HG02852 (cell line): ENCODE results near the gene GALNT2.

ENCODE experiments used
- ATAC-seq: cut with Tn5 transposase; IDR thresholded peaks from one replicate; pipeline ENCODE4 v1.9.1; 2021; ENCODE audit warnings: mild to moderate bottlenecking, moderate library complexity; ENCODE audit not compliant: unreplicated experiment

Gene GALNT2

DNA sequence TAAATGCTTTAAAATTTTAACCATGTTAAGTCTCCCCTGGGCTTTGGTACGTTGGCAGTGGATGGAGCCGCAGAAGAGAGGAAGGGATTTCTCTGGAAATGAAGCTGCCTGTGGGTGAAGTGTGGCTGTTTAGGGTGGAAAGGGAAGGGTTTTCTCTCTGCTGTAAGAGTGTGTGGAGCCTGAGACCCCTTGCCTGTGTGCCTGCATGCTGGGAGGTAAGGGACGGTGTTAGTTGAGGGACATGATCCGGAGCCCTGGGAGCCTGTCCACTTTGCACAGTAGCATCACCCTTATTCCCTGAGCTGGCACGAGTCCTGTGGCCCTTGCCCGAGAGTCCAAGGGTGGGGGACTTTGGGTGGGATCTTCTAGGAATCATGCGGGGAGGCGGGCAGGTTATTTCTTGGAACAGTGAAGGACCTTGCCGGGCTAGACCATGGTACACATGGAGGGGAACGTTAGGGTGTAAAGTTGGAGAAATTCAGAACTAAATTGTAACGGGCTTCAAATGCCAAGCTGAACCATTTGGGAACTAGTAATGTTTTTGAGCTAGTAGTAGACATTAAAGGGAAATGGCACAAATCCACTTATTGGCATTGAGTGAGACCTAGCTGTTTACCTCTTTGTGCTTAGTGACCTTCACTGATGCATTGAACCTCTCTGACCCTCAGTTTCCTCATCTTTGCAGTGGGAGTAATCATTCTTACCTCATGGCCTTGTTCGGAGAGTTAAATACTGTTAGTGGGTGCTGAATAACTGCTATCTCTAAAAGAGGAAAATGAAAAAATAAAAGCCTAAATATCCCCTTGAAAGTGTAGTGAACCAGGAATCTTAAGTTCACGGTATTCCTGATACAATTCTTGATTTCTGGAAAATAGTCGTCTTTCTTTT is 3.5 kb downstream of the GALNT2 start:
- no peak for ATAC-seq

DNA sequence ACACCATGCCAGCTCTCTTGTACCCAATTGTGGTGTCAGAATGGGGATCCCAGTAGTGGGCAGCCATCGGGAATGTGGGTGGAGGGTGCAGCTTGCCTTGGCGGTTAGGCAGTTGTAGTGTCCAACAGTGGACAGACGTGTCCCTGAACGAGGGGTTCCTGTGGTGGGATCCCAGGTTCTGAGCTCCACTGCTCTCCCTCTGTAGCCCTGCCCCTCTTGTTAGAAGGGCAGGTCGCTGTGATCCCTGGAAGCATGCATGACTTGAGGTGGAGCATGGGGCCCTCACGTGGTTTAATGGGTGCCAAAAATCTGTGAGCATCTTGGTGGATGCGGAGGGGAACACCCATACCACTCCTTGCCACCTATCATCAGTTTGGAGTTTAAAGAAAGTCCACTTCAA is 4.3 kb downstream of the GALNT2 start:
- no peak for ATAC-seq

DNA sequence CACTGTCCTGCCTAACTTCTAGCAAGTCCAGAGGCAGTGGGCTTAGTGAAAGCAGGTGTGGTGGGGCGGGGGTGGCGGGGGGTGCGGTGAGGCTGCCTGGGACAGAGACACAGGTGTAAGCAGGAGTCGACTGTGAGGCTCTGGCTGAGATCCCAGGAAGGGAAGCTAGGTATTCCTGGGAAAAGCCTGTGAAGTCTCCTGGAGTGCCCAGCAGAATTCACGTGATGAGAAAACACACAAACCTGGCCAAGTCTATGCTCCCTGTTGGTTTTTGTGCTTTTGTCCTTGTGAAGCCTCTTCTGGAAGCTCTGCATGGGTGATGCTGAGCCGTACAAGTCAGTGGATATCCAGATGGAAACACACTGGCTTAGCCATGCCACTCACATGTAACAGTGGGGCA is 5.3 kb downstream of the GALNT2 start:
- ATAC-seq = no peak

DNA sequence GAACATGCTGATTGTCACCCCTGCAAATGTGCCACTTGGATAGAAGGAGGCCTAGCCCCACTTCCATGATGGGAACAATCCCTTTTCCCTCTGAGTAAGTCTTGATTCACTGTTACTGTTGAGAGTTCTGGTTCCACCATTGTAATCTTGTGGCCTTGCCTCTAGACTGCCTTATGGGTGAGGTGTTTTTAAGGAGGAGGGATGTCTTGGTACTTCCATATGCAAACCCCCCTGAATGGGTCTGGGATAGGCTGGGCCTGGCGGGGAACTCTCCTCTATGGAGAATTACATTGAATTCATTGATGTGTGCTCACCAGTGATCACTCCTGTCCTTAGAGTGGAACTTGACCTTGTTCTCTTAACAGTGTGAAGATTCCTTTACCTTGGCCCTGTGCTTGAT is 5.8 kb downstream of the GALNT2 start:
- ATAC-seq = no peak

DNA sequence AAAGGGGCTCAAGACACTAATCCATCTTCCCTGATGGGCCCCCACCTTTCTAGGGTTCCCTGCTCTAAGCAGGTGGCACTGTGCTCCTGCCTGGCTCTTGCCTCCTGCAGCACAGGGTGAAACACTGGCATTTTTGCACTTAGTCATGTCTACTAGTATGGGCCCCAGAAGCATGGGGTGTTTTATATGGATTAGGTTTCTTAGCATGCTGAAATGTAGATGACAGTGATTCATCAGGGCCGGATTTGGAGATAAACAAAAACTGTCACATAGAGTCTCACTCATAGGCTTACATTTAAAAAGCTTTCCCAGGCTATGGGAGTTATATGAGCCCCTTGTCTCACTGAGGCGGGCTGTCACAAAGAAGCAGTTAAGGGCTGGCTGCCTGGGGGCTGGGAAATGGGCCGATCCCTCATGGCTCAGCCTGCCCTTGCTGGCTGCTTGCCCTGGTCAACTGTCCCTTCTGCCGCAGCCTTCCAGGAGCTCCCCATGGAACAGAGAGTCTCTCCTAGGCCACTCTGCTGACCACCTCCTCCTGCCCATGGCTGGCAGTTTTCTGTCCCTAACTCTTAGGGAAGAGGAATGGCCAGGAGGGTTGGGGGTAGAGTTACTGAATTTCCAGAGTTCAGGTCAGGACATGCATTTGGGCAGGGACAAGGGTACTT is 6.5 kb downstream of the GALNT2 start:
- no peak for ATAC-seq

DNA sequence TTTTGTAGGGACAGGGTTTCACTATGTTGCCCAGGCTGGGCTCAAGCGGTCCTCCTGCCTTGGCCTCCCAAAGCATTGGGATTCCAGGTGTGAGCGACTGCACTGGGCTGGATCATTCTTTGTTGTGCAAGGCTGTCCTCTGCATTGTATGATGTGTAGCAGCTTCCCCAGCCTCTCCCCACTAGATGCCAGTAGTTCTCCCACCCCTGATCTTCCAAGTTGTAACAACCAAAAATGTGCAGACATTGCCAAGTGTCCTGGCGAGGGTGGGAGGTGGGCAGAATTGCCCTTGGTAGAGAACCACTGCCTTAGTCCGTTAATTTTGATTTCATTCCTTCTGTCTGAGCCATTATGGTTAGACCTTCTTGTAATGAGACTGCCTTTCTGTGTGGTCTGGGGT is 7.2 kb downstream of the GALNT2 start:
- ATAC-seq = no peak

DNA sequence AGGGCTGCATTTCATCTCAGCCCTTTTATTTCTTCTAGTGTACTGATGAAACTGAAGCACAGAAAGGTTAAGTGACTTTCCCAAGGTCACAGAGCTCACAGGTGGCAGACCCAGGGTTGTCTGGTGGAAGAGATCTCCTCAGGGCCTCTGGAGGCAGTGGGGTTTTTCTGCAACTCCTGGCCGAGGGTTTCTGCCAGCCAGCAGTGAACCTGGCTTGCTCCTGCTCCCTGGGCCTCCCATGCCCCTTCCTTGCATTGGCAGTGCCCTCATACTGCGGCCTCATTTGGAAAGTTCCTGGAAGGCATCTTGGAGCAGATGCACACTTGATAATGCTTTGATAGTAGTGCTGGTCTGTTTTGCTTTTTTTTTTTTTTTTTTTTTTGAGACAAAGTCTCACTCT is 7.7 kb downstream of the GALNT2 start:
- no peak for ATAC-seq

DNA sequence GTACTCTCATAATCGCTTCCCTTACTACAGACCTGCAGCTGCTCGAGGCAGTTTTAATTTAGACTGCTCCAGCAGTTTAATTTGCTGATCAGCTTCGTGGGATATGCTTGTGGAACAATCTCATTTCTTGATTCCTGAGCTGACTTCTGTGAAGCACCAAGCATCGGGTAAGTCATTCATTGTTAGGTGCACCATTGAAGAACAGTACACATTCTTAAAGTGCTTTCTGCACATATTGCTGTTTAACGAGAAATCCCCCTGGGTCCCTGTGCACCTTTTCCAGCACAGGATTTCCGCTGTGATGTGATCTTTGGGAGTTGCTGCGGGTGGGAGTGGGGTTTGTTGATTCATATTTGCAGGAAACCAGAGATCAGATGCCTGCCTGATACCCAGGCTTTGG is 9.1 kb downstream of the GALNT2 start:
- ATAC-seq = no peak

DNA sequence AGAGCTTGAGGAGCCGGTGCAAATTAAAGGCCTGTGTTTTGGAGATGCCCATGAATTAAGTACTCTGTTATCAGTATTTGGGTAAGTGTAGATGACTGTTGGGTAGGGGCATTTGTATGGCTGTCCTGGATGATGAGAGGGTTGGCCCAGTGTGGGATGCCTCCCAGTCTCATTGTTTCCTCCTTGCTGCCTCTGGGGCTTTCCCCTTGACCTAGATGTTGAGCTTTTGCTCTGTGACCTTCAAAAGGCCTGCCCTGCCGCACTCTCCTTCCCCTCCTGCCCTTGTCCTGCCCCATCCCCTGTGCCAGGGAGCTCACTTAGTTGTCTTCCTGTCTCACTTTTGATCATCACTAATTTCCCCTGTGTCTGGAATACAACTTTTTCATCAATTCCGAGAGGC is 10.0 kb downstream of the GALNT2 start:
- ATAC-seq = no peak

DNA sequence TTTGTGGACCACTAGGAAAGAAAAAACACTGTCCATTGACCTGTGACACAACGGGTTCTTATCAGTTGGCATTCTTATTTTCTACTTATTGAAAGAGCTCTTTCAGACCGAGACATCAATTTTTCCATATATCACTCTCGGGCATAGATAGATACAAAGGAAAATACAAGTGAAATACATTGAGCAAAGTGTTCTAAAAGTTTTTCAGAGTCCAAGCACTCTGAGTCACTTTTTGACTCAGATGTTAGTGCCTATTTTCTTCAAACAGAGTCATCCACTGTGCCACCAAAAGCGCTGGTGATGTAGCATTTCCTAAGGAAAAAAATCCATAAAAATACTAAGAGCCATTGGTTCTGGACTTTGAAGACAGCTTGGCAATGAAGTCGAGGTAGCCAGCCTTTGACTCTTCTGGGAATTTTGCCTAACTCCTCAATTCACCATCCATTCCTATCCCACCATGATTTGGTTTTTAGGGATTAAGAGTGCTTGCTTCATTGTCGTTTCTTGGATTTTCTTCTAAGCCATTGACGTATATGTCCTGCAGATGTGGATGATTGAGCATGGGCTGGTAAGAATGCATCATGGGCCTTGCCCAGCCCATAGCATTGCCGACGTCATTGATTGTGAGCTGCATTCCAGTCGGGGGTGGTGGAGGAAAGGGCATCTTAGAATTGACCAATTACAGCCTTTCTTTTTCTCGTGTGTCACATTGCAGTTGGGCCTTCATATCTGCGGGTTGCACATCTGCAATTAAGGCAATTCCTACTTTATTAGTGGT is 10.6 kb downstream of the GALNT2 start:
- no peak for ATAC-seq

DNA sequence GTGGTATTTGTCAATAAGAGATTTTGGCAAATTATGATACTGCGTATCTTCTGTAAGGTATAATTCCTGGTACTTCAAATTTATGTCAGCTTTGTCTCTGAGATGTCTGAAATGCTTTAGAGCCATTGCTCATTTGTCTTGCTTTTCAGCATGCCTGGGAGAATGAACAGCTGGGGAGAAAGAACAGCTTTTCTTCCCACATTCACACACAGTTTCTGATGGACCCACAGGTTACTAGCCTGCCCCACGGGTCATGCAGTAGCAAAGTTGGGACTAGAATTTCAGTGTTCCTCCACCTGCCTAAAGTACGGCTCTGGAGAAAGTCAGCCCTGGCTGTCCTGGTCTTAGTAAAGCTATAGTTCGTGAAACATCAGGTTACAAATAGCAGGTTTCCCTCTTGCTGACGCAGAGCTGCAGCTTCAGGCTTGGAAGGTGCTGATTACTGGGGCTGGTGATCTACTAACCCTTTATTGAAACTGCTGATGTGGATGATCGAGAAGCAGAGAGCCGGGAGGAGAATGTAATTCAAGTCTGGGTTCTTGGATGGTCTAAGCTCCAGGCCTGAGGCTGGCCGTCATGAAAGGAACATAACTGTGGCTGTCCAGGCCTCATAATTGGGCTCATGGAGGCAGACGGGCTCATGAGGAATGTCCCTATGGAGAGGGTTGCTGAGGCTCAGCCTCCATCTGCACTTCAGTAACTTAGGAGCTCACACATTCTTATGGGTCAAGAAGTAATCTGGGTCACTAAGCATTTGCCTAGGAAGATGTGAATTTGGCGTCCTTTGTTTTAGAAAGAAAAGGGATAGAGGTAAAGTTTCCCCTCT is 12.4 kb downstream of the GALNT2 start:
- ATAC-seq = no peak

DNA sequence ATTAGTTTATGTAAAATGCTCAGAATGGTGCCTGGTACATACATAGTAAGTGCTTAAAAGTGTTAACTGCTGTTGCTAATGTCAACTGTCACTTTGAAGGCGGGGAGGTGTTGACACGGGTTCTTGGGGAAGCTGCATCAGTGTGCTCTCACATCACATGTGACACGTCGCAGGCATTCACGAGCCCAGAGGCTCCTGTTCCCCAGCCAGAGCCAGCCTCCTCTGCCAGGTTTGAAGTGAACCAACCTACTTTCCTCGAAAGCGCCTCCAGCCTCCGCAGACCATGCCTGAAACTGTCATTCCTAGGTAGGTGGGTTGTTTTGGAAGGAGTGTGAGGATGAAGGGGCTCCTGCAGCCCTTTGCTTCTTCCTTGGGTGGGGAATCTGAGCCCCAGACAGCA is 13.8 kb downstream of the GALNT2 start:
- no peak for ATAC-seq

DNA sequence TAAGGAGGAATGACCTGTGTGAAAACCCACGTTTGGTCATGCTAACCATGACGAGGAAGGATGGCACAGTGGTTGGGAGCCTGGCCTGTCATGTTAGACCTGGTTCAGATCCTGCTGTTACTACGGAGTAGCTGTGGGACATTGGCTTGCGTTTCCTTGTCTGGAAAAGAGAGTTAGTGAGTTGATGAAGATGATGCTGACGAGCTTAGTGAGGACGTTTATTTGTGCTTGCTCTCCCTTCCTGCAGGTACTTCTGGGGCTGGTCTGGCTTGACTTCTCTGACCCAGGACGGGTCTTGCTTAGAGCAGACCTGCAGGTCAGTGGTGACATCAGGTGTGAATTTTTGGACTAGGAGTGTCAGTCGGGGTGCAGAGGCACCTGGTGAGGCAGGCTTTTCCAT is 14.7 kb downstream of the GALNT2 start:
- no peak for ATAC-seq

DNA sequence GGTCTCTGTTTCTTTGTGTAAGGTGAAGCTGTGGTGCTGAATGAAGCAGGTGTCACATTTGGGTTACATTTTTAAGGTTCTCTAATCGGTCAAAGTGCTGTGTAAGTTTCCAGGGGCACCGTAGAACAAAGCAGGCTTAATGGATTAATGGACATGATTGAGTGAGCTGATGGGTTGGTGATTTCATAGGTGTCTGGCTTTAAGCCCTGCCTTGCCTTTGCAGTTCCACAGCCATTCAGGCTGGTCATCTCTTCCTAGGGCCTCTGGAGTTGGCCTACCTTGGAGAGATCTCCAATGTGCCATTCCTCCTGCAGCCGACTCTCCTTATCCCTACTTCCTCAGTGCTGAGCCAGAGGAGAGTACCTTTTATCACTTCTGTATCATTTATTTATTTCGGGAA is 15.2 kb downstream of the GALNT2 start:
- ATAC-seq = no peak

DNA sequence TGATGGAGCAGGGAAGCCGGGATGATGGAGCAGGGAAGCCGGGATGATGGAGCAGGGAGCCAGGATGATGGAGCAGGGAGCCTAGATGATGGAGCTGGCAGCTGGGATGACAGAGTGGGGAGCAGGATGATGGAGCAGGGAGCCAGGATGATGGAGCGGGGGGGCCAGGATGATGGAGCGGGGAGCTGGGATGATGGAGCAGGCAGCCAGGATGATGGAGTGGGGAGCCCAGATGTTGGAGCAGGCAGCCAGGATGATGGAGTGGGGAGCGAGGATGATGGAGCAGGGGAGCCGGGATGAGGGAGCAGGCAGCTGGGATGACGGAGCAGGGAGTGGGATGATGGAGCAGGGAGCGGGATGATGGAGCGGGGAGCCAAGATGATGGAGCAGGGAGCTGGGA is 16.0 kb downstream of the GALNT2 start:
- ATAC-seq = no peak

DNA sequence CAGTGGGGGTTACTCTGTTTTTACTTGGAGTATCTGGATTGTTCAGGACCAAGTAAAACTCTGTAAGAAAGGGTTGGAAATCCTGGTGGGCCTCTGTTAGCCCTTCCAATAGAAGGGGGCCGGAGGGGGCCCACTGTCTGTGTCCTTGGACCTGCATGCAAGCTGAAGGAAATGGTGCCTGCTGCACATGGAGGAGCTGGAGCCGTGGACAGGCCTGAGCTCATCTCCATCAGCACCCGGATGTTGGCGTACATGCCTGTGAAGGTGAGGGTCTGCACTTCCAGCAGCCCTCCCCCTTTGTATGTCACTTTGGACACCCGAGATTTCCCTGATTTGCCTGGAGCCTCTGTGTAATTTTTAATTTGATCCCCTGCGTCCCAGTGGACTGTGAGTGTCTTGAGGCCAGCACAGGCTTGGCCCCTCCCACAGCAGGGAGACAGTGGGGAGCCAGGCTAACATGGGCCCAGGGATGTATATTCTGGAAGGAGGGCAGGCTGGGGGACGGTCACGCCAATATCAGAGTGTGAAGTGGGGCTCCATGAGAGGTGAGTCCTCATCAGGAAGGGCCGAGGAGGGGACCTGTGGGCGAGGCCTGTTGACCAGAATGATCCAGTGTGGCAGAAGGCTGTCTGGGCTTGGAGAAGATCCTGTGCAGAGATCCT is 16.8 kb downstream of the GALNT2 start:
- no peak for ATAC-seq

DNA sequence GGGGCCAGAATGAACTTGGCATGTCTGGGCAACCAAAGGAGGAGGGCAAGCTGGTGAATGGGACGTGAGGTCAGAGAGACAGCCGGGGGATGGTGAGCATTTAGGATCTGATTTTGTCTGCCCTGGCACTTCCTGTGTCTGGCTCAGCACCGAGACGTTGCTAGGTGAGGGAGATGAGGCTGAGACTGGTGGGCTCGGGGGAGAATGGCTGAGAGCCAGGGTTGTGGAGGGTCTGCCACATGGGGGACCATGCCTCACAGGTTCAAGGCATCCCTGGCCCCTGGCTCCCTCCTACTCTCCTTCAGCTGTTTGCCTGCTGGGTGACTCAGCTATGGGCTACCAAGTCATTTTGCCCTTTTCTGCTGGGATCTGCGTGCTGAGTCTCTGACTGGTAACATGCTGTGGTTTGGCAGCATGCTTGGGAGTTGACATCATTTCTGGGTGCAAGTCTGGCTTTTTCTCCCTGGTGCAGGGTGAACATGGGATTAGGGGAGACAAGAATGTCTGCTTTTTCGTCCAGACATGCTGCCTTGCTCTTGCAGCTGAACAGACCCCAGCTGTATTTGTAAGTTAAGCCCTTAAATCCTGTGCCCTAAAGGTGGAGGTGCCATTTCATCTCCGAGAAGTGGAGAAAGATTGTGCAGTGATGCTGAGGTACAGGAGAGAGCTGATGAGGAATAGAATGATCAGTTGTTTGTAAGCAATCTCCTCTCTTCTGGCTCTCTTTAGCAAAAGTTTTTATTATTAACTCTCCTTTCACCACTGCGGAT is 17.6 kb downstream of the GALNT2 start:
- ATAC-seq = no peak

DNA sequence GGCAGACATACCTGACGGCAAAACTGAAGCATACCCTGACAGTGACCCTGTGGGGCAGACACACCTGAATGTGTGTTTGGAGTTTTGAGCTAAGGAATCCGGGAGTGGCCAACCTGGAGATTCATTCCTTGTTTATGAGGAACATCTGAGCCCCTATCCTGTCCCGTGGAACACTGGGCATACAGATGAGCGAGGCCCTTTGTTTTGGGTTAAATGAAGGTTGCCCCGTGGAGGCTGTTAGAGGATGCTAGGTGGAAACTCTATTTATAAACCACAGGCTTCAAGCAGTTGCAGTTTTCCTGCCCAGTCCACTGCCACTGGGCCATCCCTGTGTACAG is 18.1 kb downstream of the GALNT2 start:
- no peak for ATAC-seq

DNA sequence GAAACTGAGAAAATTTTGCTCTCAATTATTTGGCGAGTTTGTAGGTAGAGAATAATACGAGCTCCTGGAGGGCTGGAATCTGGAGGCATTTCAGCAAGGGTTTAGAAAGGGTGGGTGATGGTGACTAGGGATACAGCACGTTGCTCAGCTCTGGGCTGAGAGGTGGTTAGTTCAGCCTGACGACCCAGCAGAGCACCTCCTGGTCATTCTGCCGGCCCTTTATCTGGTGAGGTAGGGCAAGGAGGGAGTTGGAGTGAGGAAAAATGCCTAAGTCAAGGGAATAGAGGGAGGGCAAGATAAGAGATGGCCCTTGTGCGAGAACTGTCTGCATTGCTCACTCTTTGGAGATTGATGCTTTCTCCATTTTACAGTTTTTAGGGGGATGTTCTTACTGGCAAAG is 19.1 kb downstream of the GALNT2 start:
- no peak for ATAC-seq
